NCI-H2196 (cell line): ENCODE measurements around the gene RFLNA.
"Not testable (repeated sequence)": the region's sequence is repeated elsewhere in the genome, so short reads cannot be mapped to it uniquely, and the experiment has no call there.

Experiments
- DNase-seq: peaks from one replicate; lab custom pipeline; 2025; ENCODE audit not compliant: unreplicated experiment; lab: John Stamatoyannopoulos, UW

The RFLNA gene

GRCh38 chr12:124281309-124281708 is 13.6 kb upstream of the RFLNA start:
- no peak for DNase-seq

- no peak for DNase-seq
Observed at GRCh38 chr12:124282287-124282686, 12.6 kb upstream of the RFLNA start.

- DNase-seq, result no peak
Observed at GRCh38 chr12:124283326-124283725, 11.6 kb upstream of the RFLNA start.

- DNase-seq, result no peak
Observed at GRCh38 chr12:124284368-124284767, 10.5 kb upstream of the RFLNA start.

GRCh38 chr12:124286414-124286813 is 8.5 kb upstream of the RFLNA start:
- peak; percentile 17 for DNase-seq

GRCh38 chr12:124286971-124287370 is 7.9 kb upstream of the RFLNA start:
- DNase-seq, result no peak

GRCh38 chr12:124289634-124290600 is 5.0 kb upstream of the RFLNA start:
- DNase-seq, result no peak

GRCh38 chr12:124292385-124292784 is 2.5 kb upstream of the RFLNA start:
- DNase-seq, result no peak

- DNase-seq, result no peak
Observed at GRCh38 chr12:124293286-124294003, 1.4 kb upstream of the RFLNA start.

- DNase-seq, result no peak
Observed at GRCh38 chr12:124295431-124296058, 652 bp downstream of the RFLNA start.

GRCh38 chr12:124296295-124296915 is 1.5 kb downstream of the RFLNA start:
- no peak for DNase-seq

- DNase-seq, result no peak
Observed at GRCh38 chr12:124296916-124297351, 2.0 kb downstream of the RFLNA start.

- DNase-seq, result no peak
Observed at GRCh38 chr12:124297389-124297788, 2.5 kb downstream of the RFLNA start.

- no peak for DNase-seq
Observed at GRCh38 chr12:124297856-124298255, 3.0 kb downstream of the RFLNA start.

- no peak for DNase-seq
Observed at GRCh38 chr12:124298685-124299410, 4.0 kb downstream of the RFLNA start.

- no peak for DNase-seq
Observed at GRCh38 chr12:124299628-124300388, 4.9 kb downstream of the RFLNA start.

- not testable (repeated sequence) for DNase-seq
Observed at GRCh38 chr12:124300657-124301056, 5.8 kb downstream of the RFLNA start.

- no peak for DNase-seq
Observed at GRCh38 chr12:124301084-124301654, 6.3 kb downstream of the RFLNA start.

- no peak for DNase-seq
Observed at GRCh38 chr12:124302241-124302806, 7.4 kb downstream of the RFLNA start.
